Measurements from ENCODE around the gene GLT8D1.

Gene GLT8D1

DNA sequence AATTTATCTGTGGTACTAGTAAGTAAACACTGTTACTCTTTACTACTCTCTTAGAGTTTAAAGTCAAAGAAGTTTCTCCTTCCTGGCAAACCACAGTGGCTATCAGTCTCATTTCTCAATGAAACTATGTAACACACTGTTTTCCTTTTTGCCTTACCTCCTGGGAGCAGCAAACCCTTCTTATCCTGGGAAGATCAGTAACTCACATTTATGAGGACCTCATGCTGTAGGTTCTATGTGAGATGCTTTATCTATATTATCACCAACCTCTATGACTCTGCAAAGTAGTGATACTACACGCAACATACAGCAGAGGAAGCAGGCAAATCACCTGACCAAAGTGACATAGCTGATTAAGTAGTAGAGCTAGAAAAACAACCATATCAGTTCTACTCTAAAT is 55.2 kb downstream of the GLT8D1 start:
- no peak for DNase-seq (ENCODE audit: low read depth)
- TF ChIP-seq POLR2A (IDR thresholded peaks at IDR 0.05; ENCODE audit: extremely low read depth, insufficient read length) (no peak), MYC (IDR thresholded peaks at IDR 0.05; ENCODE audit: low read depth, low read length) (no peak)
- TF ChIP-seq, protein P1, sequence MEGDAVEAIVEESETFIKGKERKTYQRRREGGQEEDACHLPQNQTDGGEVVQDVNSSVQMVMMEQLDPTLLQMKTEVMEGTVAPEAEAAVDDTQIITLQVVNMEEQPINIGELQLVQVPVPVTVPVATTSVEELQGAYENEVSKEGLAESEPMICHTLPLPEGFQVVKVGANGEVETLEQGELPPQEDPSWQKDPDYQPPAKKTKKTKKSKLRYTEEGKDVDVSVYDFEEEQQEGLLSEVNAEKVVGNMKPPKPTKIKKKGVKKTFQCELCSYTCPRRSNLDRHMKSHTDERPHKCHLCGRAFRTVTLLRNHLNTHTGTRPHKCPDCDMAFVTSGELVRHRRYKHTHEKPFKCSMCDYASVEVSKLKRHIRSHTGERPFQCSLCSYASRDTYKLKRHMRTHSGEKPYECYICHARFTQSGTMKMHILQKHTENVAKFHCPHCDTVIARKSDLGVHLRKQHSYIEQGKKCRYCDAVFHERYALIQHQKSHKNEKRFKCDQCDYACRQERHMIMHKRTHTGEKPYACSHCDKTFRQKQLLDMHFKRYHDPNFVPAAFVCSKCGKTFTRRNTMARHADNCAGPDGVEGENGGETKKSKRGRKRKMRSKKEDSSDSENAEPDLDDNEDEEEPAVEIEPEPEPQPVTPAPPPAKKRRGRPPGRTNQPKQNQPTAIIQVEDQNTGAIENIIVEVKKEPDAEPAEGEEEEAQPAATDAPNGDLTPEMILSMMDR (IDR thresholded peaks at IDR 0.05; ENCODE audit: low read depth, low read length) = no peak
- TF ChIP-seq, protein P2, sequence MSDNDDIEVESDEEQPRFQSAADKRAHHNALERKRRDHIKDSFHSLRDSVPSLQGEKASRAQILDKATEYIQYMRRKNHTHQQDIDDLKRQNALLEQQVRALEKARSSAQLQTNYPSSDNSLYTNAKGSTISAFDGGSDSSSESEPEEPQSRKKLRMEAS (IDR thresholded peaks at IDR 0.05; ENCODE audit: low read depth, low read length) = no peak
- H3K4me3 ChIP-seq (ENCODE audit: low read depth, low read length) = no peak overlapping the region

DNA sequence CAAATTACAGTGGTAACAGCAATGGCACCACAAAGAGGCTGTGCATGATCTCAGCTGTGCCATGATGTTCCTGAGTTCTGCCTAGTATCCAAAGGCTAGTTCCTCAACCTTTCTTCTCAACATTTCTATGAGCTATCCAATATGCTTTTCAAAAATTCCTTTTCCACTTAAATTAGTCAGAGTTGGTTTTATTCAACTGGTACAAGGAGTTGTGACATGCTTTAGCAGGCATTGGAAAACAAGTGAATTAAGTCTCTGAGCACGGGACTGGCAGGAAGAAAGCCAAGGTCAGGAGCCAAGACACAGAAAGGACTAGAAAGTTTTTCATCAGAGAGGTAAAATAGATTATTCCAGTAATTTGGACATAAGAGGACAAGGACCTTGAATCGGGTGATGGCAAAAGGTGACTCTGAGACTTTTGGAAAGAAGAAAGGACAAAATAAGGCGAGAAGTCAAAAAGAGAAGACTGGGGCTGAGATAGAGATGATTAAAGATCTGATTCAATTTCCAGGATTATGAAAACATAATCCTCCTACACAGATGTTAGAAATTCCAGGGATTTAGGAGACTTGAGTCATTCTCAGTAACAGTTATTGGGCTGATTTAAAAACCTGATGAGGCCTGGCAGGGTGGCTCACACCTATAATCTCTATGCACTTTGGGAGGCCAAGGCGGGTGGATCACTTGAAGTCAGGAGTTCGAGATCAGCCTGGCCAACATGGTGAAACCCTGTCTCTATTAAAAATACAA is 56.0 kb downstream of the GLT8D1 start:
- no peak overlapping the region for H3K4me3 ChIP-seq (ENCODE audit: low read depth, low read length)
- no peak for DNase-seq (ENCODE audit: low read depth)
- TF ChIP-seq MYC (IDR thresholded peaks at IDR 0.05; ENCODE audit: low read depth, low read length) = no peak

GRCh38 chr3:52645549-52645948 is 60.0 kb downstream of the GLT8D1 start:
- no peak for DNase-seq (ENCODE audit: low read depth)
- TF ChIP-seq, protein P2 (IDR thresholded peaks at IDR 0.05; ENCODE audit: low read depth, low read length) = no peak
- no peak for TF ChIP-seq MYC (IDR thresholded peaks at IDR 0.05; ENCODE audit: low read depth, low read length)
- TF ChIP-seq, protein P1 (IDR thresholded peaks at IDR 0.05; ENCODE audit: low read depth, low read length) = no peak
- no peak for TF ChIP-seq POLR2A (IDR thresholded peaks at IDR 0.05; ENCODE audit: extremely low read depth, insufficient read length)
- H3K4me3 ChIP-seq (ENCODE audit: low read depth, low read length) = no peak overlapping the region

Measured in NB4 (cell line).